GM12864 (cell line): ENCODE data around the gene RAVER1.
A peak's percentile ranks its signal among the peaks of the same experiment; 100 is the strongest.
"Not testable (repeated sequence)": the region's sequence is repeated elsewhere in the genome, so short reads cannot be mapped to it uniquely, and the experiment has no call there.

Experiments used
- DNase-seq: peaks from one replicate; pipeline ENCODE4 v3.0.0-alpha.2; 2011; ENCODE audit warnings: low read depth
- H3K4me3 ChIP-seq: 2 replicates; pipeline ENCODE4 v1.5.1; 2011; ENCODE audit warnings: mild to moderate bottlenecking, low read depth, low read length, control low read depth
- CTCF ChIP-seq: IDR thresholded peaks from 2 replicates; pipeline ENCODE4 v1.5.1; 2011; ENCODE audit warnings: low read depth, mild to moderate bottlenecking, moderate library complexity, low read length, control low read depth, inconsistent platforms; ENCODE audit errors: missing control alignments

The RAVER1 gene

GRCh38 chr19:10288662-10289166, 44.6 kb downstream of the RAVER1 start:
- peak; percentile 46 for DNase-seq
- no peak for TF ChIP-seq CTCF
- H3K4me3 ChIP-seq, result peak overlapping the region; percentile 55

GRCh38 chr19:10286803-10287737, 46.3 kb downstream of the RAVER1 start, which contains the start of gene ICAM4:
Gene ICAM4, plus strand, starts transcription at chr19:10286955. Its CDS starts 58 bp downstream, at chr19:10287013.
- no peak for DNase-seq
- TF ChIP-seq CTCF, result no peak
- H3K4me3 ChIP-seq, result peak within 1 kb of the TSS; percentile 41

- no peak for DNase-seq
- no peak for TF ChIP-seq CTCF
- no peak overlapping the region for H3K4me3 ChIP-seq
Measured at GRCh38 chr19:10285393-10285792, 47.9 kb downstream of the RAVER1 start.

- no peak for TF ChIP-seq CTCF
- DNase-seq, result no peak
- H3K4me3 ChIP-seq, result no peak overlapping the region
Measured at GRCh38 chr19:10284960-10285278, 48.4 kb downstream of the RAVER1 start.

- H3K4me3 ChIP-seq, result no peak overlapping the region
- no peak for TF ChIP-seq CTCF
- DNase-seq, result no peak
Measured at GRCh38 chr19:10284065-10284959, 49.0 kb downstream of the RAVER1 start.

- H3K4me3 ChIP-seq, result no peak overlapping the region
- TF ChIP-seq CTCF, result no peak
- no peak for DNase-seq
Measured at GRCh38 chr19:10283301-10284064, 49.8 kb downstream of the RAVER1 start.

- H3K4me3 ChIP-seq, DNase-seq: not testable (repeated sequence)
Measured at GRCh38 chr19:10282043-10282442, 51.3 kb downstream of the RAVER1 start.
